Testis (tissue), 3 donors: Measurements from ENCODE around the gene MPHOSPH9. TPM values are rescaled to one million over a fixed set of nuclear protein-coding genes. Genes with fewer than 3 reads are reported as not detected.

Source experiments
- DNase-seq: peaks from one replicate; pipeline ENCODE4 v3.0.0-alpha.2; 2019
- H3K27ac ChIP-seq, 2 donors: fragments of 200-600 bp; sonication (generic); one replicate each; pipeline ENCODE4 v1.5.1; 2019
- H3K27me3 ChIP-seq: fragments of 200-600 bp; sonication (generic); one replicate; pipeline ENCODE4 v1.5.1; 2019
- H3K36me3 ChIP-seq: fragments of 200-600 bp; sonication (generic); one replicate; pipeline ENCODE4 v1.5.1; 2017; ENCODE audit warnings: low read depth; ENCODE audit errors: missing control alignments
- H3K4me1 ChIP-seq: fragments of 200-600 bp; sonication (generic); one replicate; pipeline ENCODE4 v1.5.1; 2019
- H3K4me3 ChIP-seq, 2 donors: fragments of 200-600 bp; sonication (generic); one replicate each; pipeline ENCODE4 v1.5.1; 2017 to 2019
- H3K9me3 ChIP-seq: fragments of 200-600 bp; sonication (generic); one replicate; pipeline ENCODE4 v1.5.1; 2017
- POLR2A ChIP-seq: fragments of 450-650 bp; IDR thresholded peaks from one replicate; pipeline ENCODE4 v1.6.1; 2017; ENCODE audit warnings: antibody characterized with exemption, mild to moderate bottlenecking, moderate library complexity
- WGBS, 2 donors: methylation state at CpG; one replicate each; pipeline ENCODE4 v1.1.5; 2018; 5-methylcytosine and 5-hydroxymethylcytosine counted together
- intact Hi-C: fragments of 100-400 bp; cut with DNase I; formaldehyde crosslinking; loops from one replicate; pipeline ENCODE4 v1.15.1; 2023; ENCODE audit warnings: low total_unique reads
- polyA plus RNA-seq: library from polyadenylated mRNA; stranded (reverse); fragments of 350-450 nt; fragmentation: Illumina TruSeq; extraction: RNeasy Lipid Tissue Mini Kit (QIAGEN cat#74804); gene quantifications from one replicate; pipeline ENCODE4 v1.2.3, GENCODE V29; 2014; ENCODE audit warnings: low read depth, low replicate concordance; ENCODE audit not compliant: insufficient read depth
- total RNA-seq, 2 donors: library from RNA; depleted of rRNA; stranded (reverse); fragments of >200 nt; gene quantifications; one replicate each; pipeline ENCODE4 v1.2.3, GENCODE V29; 2016
- TF ChIP-seq, protein P1 (sequence below), 3 experiments: fragments of 450-650 bp in 2 of 3; fragments of 200-600 bp in 1 of 3; sonication (generic) in 1 of 3; IDR thresholded peaks; one replicate each; pipeline ENCODE4 v1.5.1; 2016 to 2019; ENCODE audit warnings: antibody characterized with exemption in 3 of 3, mild to moderate bottlenecking in 2 of 3, moderate library complexity in 1 of 3

Gene MPHOSPH9
- total and polyA plus RNA-seq, 3 donors from 2014 or later = 28.8 to 81.1 (median 60.3) TPM

DNA sequence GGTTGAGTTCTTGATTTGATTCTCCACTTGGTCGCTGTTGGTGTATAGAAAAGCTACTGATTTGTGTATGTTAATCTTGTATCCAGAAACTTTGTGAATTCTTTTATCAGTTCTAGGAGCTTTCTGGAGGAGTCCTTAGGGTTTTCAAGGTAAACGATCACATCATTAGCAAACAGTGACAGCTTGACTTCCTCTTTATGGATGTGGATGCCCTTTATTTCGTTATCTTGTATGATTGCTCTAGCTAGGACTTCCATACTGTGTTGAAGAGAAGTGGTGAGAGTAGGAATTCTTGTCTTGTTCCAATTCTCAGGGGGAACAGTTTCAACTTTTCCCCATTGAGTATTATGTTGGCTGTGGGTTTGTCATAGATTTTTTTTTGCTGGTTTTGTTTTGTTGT lies 12.7 kb upstream of the MPHOSPH9 start:
- Histone ChIP-seq H3K27me3 (no peaks in the 10 kb centered on the region), H3K4me3 (no peak overlapping the region), H3K27ac (no peak overlapping the region), H3K4me1 (peaks cover 16% of the 10 kb centered on the region), H3K9me3 (no peaks in the 10 kb centered on the region), H3K36me3 (no peaks in the 10 kb centered on the region)
- DNase-seq = no peak
- WGBS, 2 donors = 67 to 80% methylated on average over 3 of the region's 3 CpGs
- intact Hi-C loops = no loop called here
- no peak for TF ChIP-seq POLR2A
- TF ChIP-seq, protein P1, sequence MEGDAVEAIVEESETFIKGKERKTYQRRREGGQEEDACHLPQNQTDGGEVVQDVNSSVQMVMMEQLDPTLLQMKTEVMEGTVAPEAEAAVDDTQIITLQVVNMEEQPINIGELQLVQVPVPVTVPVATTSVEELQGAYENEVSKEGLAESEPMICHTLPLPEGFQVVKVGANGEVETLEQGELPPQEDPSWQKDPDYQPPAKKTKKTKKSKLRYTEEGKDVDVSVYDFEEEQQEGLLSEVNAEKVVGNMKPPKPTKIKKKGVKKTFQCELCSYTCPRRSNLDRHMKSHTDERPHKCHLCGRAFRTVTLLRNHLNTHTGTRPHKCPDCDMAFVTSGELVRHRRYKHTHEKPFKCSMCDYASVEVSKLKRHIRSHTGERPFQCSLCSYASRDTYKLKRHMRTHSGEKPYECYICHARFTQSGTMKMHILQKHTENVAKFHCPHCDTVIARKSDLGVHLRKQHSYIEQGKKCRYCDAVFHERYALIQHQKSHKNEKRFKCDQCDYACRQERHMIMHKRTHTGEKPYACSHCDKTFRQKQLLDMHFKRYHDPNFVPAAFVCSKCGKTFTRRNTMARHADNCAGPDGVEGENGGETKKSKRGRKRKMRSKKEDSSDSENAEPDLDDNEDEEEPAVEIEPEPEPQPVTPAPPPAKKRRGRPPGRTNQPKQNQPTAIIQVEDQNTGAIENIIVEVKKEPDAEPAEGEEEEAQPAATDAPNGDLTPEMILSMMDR (IDR thresholded peaks at IDR 0.05) = no peak

GRCh38 chr12:123243671-123244262 lies 10.8 kb upstream of the MPHOSPH9 start:
- Histone ChIP-seq H3K4me3 (no peak overlapping the region), H3K9me3 (no peaks in the 10 kb centered on the region), H3K27ac (no peak overlapping the region), H3K4me1 (peaks cover 12% of the 10 kb centered on the region), H3K36me3 (no peaks in the 10 kb centered on the region), H3K27me3 (no peaks in the 10 kb centered on the region)
- intact Hi-C loops = no loop called here
- TF ChIP-seq, protein P1 (IDR thresholded peaks at IDR 0.05) = no peak
- no peak for TF ChIP-seq POLR2A
- no peak for DNase-seq
- WGBS, 2 donors = 77 to 78% methylated on average over 7 of the region's 7 CpGs

DNA sequence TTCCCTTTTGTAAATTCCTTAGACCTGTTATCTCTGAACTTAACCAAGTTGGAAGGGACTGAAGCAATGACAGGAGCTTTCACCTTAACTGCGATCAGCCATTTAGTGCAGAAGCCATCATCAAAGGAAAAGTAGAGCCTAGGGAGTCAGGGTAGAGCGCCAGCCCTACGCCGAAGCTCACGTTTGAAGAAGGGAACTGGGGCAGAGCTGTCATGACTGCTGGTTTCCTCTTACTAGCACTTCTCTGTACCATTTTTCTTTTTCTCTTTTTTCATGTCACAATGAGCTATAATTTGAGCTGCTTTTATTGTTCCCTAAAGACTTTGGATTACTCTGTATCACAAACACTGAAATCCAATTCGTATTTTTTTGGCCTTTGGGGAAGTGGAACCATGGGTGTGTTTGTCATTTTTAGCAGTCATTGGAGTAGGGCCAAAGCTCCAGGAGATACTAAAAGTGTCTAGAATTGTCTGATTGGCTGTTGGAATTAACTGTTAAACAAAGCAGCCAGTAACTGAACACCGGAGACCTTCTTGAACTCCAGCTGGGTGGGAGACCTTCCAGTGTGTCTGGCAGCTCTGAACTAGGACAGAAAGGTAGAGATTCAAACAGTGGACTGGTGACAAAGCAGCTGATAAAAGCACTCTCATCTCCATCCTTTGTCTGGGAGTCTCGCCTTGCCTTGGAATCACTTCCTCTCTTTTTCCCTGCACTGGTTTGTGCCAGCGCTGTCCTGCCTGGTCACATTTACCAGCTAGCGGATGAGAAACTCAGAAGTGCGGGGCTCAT lies 9.4 kb upstream of the MPHOSPH9 start:
- H3K4me1 ChIP-seq = peaks cover 12% of the 10 kb centered on the region
- DNase-seq = no peak
- H3K9me3 ChIP-seq = no peaks in the 10 kb centered on the region
- peak overlapping the region in 1 of 2 donors; percentile 63 for H3K27ac ChIP-seq
- H3K36me3 ChIP-seq = no peaks in the 10 kb centered on the region
- 41 to 44% methylated on average over 11 of the region's 11 CpGs for WGBS, 2 donors
- intact Hi-C loops = no loop called here
- no peaks in the 10 kb centered on the region for H3K27me3 ChIP-seq
- TF ChIP-seq, protein P1 (IDR thresholded peaks at IDR 0.05) = no peak
- TF ChIP-seq POLR2A = no peak
- H3K4me3 ChIP-seq = no peak overlapping the region

- no peaks in the 10 kb centered on the region for H3K9me3 ChIP-seq
- 80 to 89% methylated on average over 6 of the region's 6 CpGs for WGBS, 2 donors
- intact Hi-C loops = loop anchor here (10.0 kb wide), 1 partner anchor 194 kb away; no protein-coding TSS in a partner anchor
- H3K36me3 ChIP-seq = no peaks in the 10 kb centered on the region
- TF ChIP-seq, protein P1 (IDR thresholded peaks at IDR 0.05) = no peak
- TF ChIP-seq POLR2A = no peak
- no peak for DNase-seq
- H3K27ac ChIP-seq = no peak overlapping the region
- no peak overlapping the region for H3K4me3 ChIP-seq
- no peaks in the 10 kb centered on the region for H3K27me3 ChIP-seq
- H3K4me1 ChIP-seq = peaks cover 22% of the 10 kb centered on the region
These were observed 6.0 kb upstream of the MPHOSPH9 start for GRCh38 chr12:123238961-123239360.
